H1 (cell line): Measurements from ENCODE around the gene PTPRC. TPM values are rescaled to one million over a fixed set of nuclear protein-coding genes. Genes with fewer than 3 reads are reported as not detected.

ENCODE experiments used
- CTCF ChIA-PET: fragments of 300-600 bp; sonication (Branson Sonifier 250); formaldehyde crosslinking; loops from one replicate; lab custom pipeline; 2021; ENCODE audit not compliant: partially characterized antibody; lab: Charles Lee
- POLR2A ChIA-PET: fragments of 300-600 bp; sonication (Branson Sonifier 250); formaldehyde crosslinking; loops from one replicate; lab custom pipeline; 2021; ENCODE audit warnings: inconsistent platforms; ENCODE audit not compliant: partially characterized antibody; lab: Charles Lee
- DNase-seq, 2 experiments: peaks; one replicate each; pipeline versions ENCODE4 v3.0.0 to v3.0.0-alpha.2; 2010 to 2022; ENCODE audit warnings: low spot score in 2 of 2, low read depth in 1 of 2, mixed read lengths in 1 of 2
- FAIRE-seq: peaks from 2 replicates; lab custom pipeline; 2011; peaks lifted over from hg19 to GRCh38; lab: Jason Lieb, UNC
- H2AFZ ChIP-seq: 2 replicates; pipeline ENCODE4 v1.8.1; 2012; ENCODE audit warnings: low read length, inconsistent platforms
- H2AK5ac ChIP-seq: 2 replicates; pipeline ENCODE4 v1.6.1; 2013; ENCODE audit warnings: low read depth, low read length
- H2BK120ac ChIP-seq: replicated peaks from 2 replicates; pipeline ENCODE3; 2013; ENCODE audit warnings: low read depth, low read length, inconsistent platforms
- H2BK12ac ChIP-seq: 2 replicates; pipeline ENCODE4 v1.6.1; 2013; ENCODE audit warnings: low read depth, low read length
- H2BK15ac ChIP-seq: 2 replicates; pipeline ENCODE4 v1.6.1; 2013; ENCODE audit warnings: low read length
- H2BK20ac ChIP-seq: 2 replicates; pipeline ENCODE4 v1.6.1; 2013; ENCODE audit warnings: low read length
- H2BK5ac ChIP-seq: 2 replicates; pipeline ENCODE4 v1.6.1; 2013; ENCODE audit warnings: low read depth, low read length
- H3K14ac ChIP-seq: 2 replicates; pipeline ENCODE4 v1.6.1; 2013; ENCODE audit warnings: inconsistent platforms; ENCODE audit not compliant: insufficient read length
- H3K18ac ChIP-seq: 2 replicates; pipeline ENCODE4 v1.6.1; 2013; ENCODE audit warnings: low read length; ENCODE audit errors: extremely low read depth
- H3K23ac ChIP-seq: 2 replicates; pipeline ENCODE4 v1.6.1; 2013; ENCODE audit warnings: inconsistent platforms; ENCODE audit not compliant: insufficient read length
- H3K23me2 ChIP-seq: 2 replicates; pipeline ENCODE4 v1.6.1; 2013; ENCODE audit warnings: low read depth, low read length
- H3K27ac ChIP-seq: 2 replicates; pipeline ENCODE4 v1.6.1; 2011; ENCODE audit warnings: low read depth, low read length, inconsistent platforms
- H3K27me3 ChIP-seq, 4 experiments: replicated peaks in 1 of 4; 1 replicate in 1 of 4; 2 replicates in 3 of 4; pipeline versions ENCODE4 v1.6.1 to v1.8.1; 2011 to 2013; ENCODE audit warnings: low read length in 3 of 4, mild to moderate bottlenecking in 3 of 4, inconsistent platforms in 2 of 4, mixed read lengths in 2 of 4, moderate library complexity in 1 of 4; ENCODE audit not compliant: control insufficient read depth in 3 of 4, insufficient read depth in 3 of 4; ENCODE audit errors: extremely low read depth in 1 of 4
- H3K36me3 ChIP-seq, 4 experiments: 2 replicates each; pipeline versions ENCODE4 v1.6.1 to v1.8.1; 2011 to 2013; ENCODE audit warnings: mild to moderate bottlenecking in 4 of 4, low read length in 3 of 4, moderate library complexity in 2 of 4, control low read depth in 1 of 4, inconsistent platforms in 1 of 4; ENCODE audit not compliant: insufficient read depth in 4 of 4, control insufficient read depth in 2 of 4
- H3K4ac ChIP-seq: replicated peaks from 2 replicates; pipeline ENCODE3; 2013; ENCODE audit warnings: low read length, low read depth, mixed read lengths, inconsistent platforms; ENCODE audit not compliant: insufficient read length
- H3K4me1 ChIP-seq, 4 experiments: replicated peaks in 1 of 4; 1 replicate in 1 of 4; 2 replicates in 3 of 4; pipeline versions ENCODE4 v1.6.1 to v1.8.1; 2011 to 2013; ENCODE audit warnings: low read length in 3 of 4, inconsistent platforms in 2 of 4, mixed read lengths in 1 of 4; ENCODE audit not compliant: insufficient read depth in 4 of 4, control insufficient read depth in 3 of 4
- H3K4me2 ChIP-seq, 2 experiments: 2 replicates each; pipeline versions ENCODE4 v1.6.1 to v1.8.1; 2011 to 2013; ENCODE audit warnings: low read depth in 2 of 2, low read length in 2 of 2, control low read depth in 1 of 2, inconsistent platforms in 1 of 2, mild to moderate bottlenecking in 1 of 2; ENCODE audit not compliant: insufficient read depth in 1 of 2
- H3K4me3 ChIP-seq, 4 experiments: fragments of 200-600, 300-600 bp in 1 of 4; sonication (generic), shearing (Covaris generic), sonication (Bioruptor Twin) in 1 of 4; 2 replicates each; pipeline versions ENCODE4 v1.5.1 to v1.8.1; 2011 to 2016; ENCODE audit warnings: low read length in 4 of 4, low read depth in 3 of 4, control low read depth in 2 of 4, inconsistent platforms in 2 of 4, mild to moderate bottlenecking in 2 of 4, mixed read lengths in 1 of 4, moderate library complexity in 1 of 4; ENCODE audit not compliant: insufficient read depth in 2 of 4; ENCODE audit errors: extremely low read depth in 1 of 4
- H3K56ac ChIP-seq: replicated peaks from 2 replicates; pipeline ENCODE3; 2013; ENCODE audit warnings: low read depth, mild to moderate bottlenecking, mixed read lengths, low read length, inconsistent platforms; ENCODE audit not compliant: insufficient read length
- H3K79me1 ChIP-seq: 2 replicates; pipeline ENCODE4 v1.6.1; 2013; ENCODE audit warnings: low read depth, low read length, control low read depth
- H3K79me2 ChIP-seq, 2 experiments: 2 replicates each; pipeline versions ENCODE4 v1.6.1 to v1.8.1; 2012 to 2013; ENCODE audit warnings: low read length in 2 of 2, mild to moderate bottlenecking in 2 of 2, inconsistent platforms in 1 of 2; ENCODE audit not compliant: insufficient read depth in 2 of 2, control insufficient read depth in 1 of 2
- H3K9ac ChIP-seq, 4 experiments: replicated peaks in 1 of 4; 1 replicate in 1 of 4; 2 replicates in 3 of 4; pipeline versions ENCODE4 v1.6.1 to v1.8.1; 2011 to 2013; ENCODE audit warnings: low read depth in 3 of 4, low read length in 3 of 4, control low read depth in 2 of 4, mild to moderate bottlenecking in 2 of 4, moderate library complexity in 2 of 4, inconsistent platforms in 1 of 4; ENCODE audit errors: extremely low read depth in 1 of 4
- H3K9me3 ChIP-seq, 2 experiments: 2 replicates each; pipeline versions ENCODE4 v1.6.1 to v1.8.1; 2012 to 2013; ENCODE audit warnings: mild to moderate bottlenecking in 2 of 2, moderate library complexity in 2 of 2, control low read depth in 1 of 2, inconsistent platforms in 1 of 2, low read depth in 1 of 2, low read length in 1 of 2, mixed read lengths in 1 of 2; ENCODE audit not compliant: insufficient read depth in 2 of 2
- H4K20me1 ChIP-seq, 2 experiments: replicated peaks in 1 of 2; 2 replicates each; pipeline versions ENCODE3 to v1.8.1; 2011 to 2013; ENCODE audit warnings: inconsistent platforms in 2 of 2, low read length in 2 of 2, mild to moderate bottlenecking in 1 of 2; ENCODE audit not compliant: insufficient read depth in 2 of 2, control insufficient read depth in 1 of 2
- H4K5ac ChIP-seq: 2 replicates; pipeline ENCODE4 v1.6.1; 2013; ENCODE audit warnings: low read length, low read depth, mixed read lengths, inconsistent platforms; ENCODE audit not compliant: insufficient read length
- H4K8ac ChIP-seq: 2 replicates; pipeline ENCODE4 v1.8.0; 2013; ENCODE audit warnings: mild to moderate bottlenecking, moderate library complexity, low read length, inconsistent platforms; ENCODE audit not compliant: insufficient read depth; ENCODE audit errors: extremely low read depth
- H4K91ac ChIP-seq: replicated peaks from 2 replicates; pipeline ENCODE3; 2013; ENCODE audit warnings: low read length, mixed read lengths, inconsistent platforms; ENCODE audit not compliant: insufficient read length
- ASH2L ChIP-seq: fragments of 200-600, 300-600 bp; sonication (generic); IDR thresholded peaks from one replicate; pipeline ENCODE4 v1.7.1; 2017; ENCODE audit warnings: low read length
- E2F6 ChIP-seq: IDR thresholded peaks from 2 replicates; pipeline ENCODE4 v1.6.1; 2012; ENCODE audit warnings: inconsistent platforms
- EGR1 ChIP-seq: IDR thresholded peaks from 2 replicates; pipeline ENCODE4 v1.6.1; 2011; ENCODE audit warnings: low read depth, low read length, borderline replicate concordance
- FOSL1 ChIP-seq: IDR thresholded peaks from 2 replicates; pipeline ENCODE4 v1.6.1; 2011; ENCODE audit warnings: mild to moderate bottlenecking, low read depth, low read length, moderate library complexity; ENCODE audit not compliant: insufficient read depth
- GABPA ChIP-seq: IDR thresholded peaks from 2 replicates; pipeline ENCODE4 v1.6.1; 2011; ENCODE audit warnings: mild to moderate bottlenecking, low read length, moderate library complexity, borderline replicate concordance; ENCODE audit not compliant: insufficient read depth
- KDM5A ChIP-seq: fragments of 200-600 bp; IDR thresholded peaks from 2 replicates; pipeline ENCODE4 v1.7.1; 2012; ENCODE audit warnings: mild to moderate bottlenecking, low read length, inconsistent platforms, mixed read lengths
- RXRA ChIP-seq: IDR thresholded peaks from 2 replicates; pipeline ENCODE4 v1.6.1; 2011; ENCODE audit warnings: low read depth, mild to moderate bottlenecking, low read length, moderate library complexity; ENCODE audit not compliant: insufficient read depth
- SIN3A ChIP-seq, 2 experiments: IDR thresholded peaks in 1 of 2; conservative IDR thresholded peaks in 1 of 2; 2 replicates each; pipeline ENCODE4 v1.6.1; 2011 to 2012; ENCODE audit warnings: low read length in 2 of 2, improper control_type of control experiment in 1 of 2, low read depth in 1 of 2, mild to moderate bottlenecking in 1 of 2
- WGBS, 2 experiments: shearing (Covaris generic) in 1 of 2; methylation state at CpG; one replicate each; pipeline versions ENCODE4 v1.1.6 to v1.1.7; 2013 to 2015; ENCODE audit warnings: low lambda C conversion rate in 2 of 2, mixed read lengths in 2 of 2, inconsistent platforms in 1 of 2, low coverage in 1 of 2, missing lambda C conversion rate in 1 of 2; ENCODE audit not compliant: insufficient replicate concordance in 2 of 2, insufficient coverage in 1 of 2, insufficient read length in 1 of 2; ENCODE audit errors: extremely low coverage in 1 of 2, missing lambda C conversion rate in 1 of 2; 5-methylcytosine and 5-hydroxymethylcytosine counted together
- polyA plus RNA-seq, 7 experiments: library from polyadenylated mRNA; depleted of rRNA in 3 of 7; stranded (reverse) in 5 of 7; unstranded in 2 of 7; fragments of >200 nt in 5 of 7; fragments of 200-250 nt in 2 of 7; gene quantifications; 1 replicate in 5 of 7; 2 replicates in 1 of 7; 4 replicates in 1 of 7; pipeline versions ENCODE4 v1.2.1 to v1.2.3, GENCODE V29; 2011 to 2013; ENCODE audit warnings: missing spikeins in 2 of 7, mixed read lengths in 2 of 7
- total RNA-seq: library from RNA; stranded (reverse); fragmentation: NEBNext Ultra II Directional; extraction: Animal tissue kit (Norgen Biotek cat#: 25700); gene quantifications from 2 replicates; pipeline ENCODE4 v1.2.1, GENCODE V29; 2021
- TF ChIP-seq, protein P1 (sequence below): IDR thresholded peaks from 2 replicates; pipeline ENCODE4 v1.6.1; 2012; ENCODE audit warnings: low read length, inconsistent platforms

Gene PTPRC
- total and polyA plus RNA-seq, 2 of the 8 experiments (the other 6 are each of a cell fraction or from before 2014, with no cell fraction given), result 0.05 TPM; not detected in 1

DNA sequence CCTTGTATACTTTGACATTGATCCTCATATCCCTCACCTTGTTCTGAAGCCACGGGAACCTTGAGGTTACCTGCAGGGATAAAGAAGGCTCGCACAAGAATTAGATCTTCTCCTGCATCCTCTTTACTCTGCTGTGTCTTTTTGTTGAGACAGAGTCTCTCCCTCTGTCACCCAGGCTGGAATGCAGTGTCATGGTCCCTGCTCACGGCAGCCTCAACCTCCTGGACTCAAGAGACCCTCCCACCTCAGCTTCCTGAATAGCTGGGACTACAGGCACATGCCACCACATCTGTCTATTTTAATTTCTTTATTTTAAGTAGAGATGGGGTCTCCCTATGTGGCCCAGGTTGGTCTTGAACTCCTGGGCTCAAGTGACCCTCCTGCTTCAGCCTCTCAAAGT lies 134.7 kb downstream of the PTPRC start:
- Histone ChIP-seq H3K56ac (no peak overlapping the region), H3K27me3 (no peaks in the 10 kb centered on the region), H2BK5ac (no peak overlapping the region), H3K9me3 (no peaks in the 10 kb centered on the region), H3K4me1 (peaks cover 0 to 5% (median 0%) of the 10 kb centered on the region in 4 experiments; a peak in 3 of 7 replicates), H3K23ac (no peak overlapping the region), H3K27ac (no peak overlapping the region), H3K14ac (no peak overlapping the region), H3K79me2 (no peaks in the 10 kb centered on the region), H2BK20ac (no peak overlapping the region), H2AK5ac (no peak overlapping the region), H3K4me2 (no peak overlapping the region), H2BK120ac (no peak overlapping the region), H3K23me2 (no peaks in the 10 kb centered on the region), H3K18ac (no peak overlapping the region), H3K79me1 (no peaks in the 10 kb centered on the region), H4K20me1 (no peaks in the 10 kb centered on the region), H2AFZ (no peak overlapping the region), H4K91ac (no peak overlapping the region), H3K36me3 (no peaks in the 10 kb centered on the region), H4K5ac (no peak overlapping the region), H2BK12ac (no peak overlapping the region), H3K4ac (no peak overlapping the region), H3K4me3 (no peak overlapping the region), H3K9ac (no peak overlapping the region), H2BK15ac (no peak overlapping the region), H4K8ac (no peak overlapping the region)
- DNase-seq (no peak), FAIRE-seq (no peak)
- ChIA-PET POLR2A (no interaction called here), CTCF (interaction anchor here (1.3 to 2.1 kb wide), 3 partner anchors 16 to 690 kb away, joined by 3 to 8 read pairs (median 4); no protein-coding TSS in a partner anchor)
- no peak for TF ChIP-seq KDM5A
- TF ChIP-seq SIN3A (conservative IDR thresholded peaks at IDR 0.05 in 1 of 2, IDR thresholded peaks at IDR 0.05 in 1 of 2; ENCODE audit: low read depth in 1 of 2, low read length in 2 of 2), result no peak
- no peak for TF ChIP-seq E2F6
- TF ChIP-seq ASH2L, result no peak
- no peak for TF ChIP-seq FOSL1
- no peak for TF ChIP-seq EGR1
- TF ChIP-seq, protein P1, sequence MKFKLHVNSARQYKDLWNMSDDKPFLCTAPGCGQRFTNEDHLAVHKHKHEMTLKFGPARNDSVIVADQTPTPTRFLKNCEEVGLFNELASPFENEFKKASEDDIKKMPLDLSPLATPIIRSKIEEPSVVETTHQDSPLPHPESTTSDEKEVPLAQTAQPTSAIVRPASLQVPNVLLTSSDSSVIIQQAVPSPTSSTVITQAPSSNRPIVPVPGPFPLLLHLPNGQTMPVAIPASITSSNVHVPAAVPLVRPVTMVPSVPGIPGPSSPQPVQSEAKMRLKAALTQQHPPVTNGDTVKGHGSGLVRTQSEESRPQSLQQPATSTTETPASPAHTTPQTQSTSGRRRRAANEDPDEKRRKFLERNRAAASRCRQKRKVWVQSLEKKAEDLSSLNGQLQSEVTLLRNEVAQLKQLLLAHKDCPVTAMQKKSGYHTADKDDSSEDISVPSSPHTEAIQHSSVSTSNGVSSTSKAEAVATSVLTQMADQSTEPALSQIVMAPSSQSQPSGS, result no peak
- TF ChIP-seq RXRA, result no peak
- no peak for TF ChIP-seq GABPA
- WGBS, 2 experiments, result 100% methylated on average over 3 of the region's 3 CpGs; no CpG with 5 or more reads in 1 of the 2 experiments
